GM20000 (cell line): ENCODE data around the gene CSGALNACT2.
"Not testable (repeated sequence)": the region's sequence is repeated elsewhere in the genome, so short reads cannot be mapped to it uniquely, and the experiment has no call there.

Experiments used
- DNase-seq: peaks from one replicate; pipeline ENCODE4 v3.0.0; 2012; ENCODE audit warnings: low spot score
- CTCF ChIP-seq: IDR thresholded peaks from 2 replicates; pipeline ENCODE4 v1.5.1; 2012; ENCODE audit warnings: mild to moderate bottlenecking, control low read depth; ENCODE audit errors: extremely low read depth, missing control alignments

CSGALNACT2 gene

GRCh38 chr10:43216931-43217562, 78.8 kb downstream of the CSGALNACT2 start:
- TF ChIP-seq CTCF = no peak
- no peak for DNase-seq

GRCh38 chr10:43217563-43218205, 79.4 kb downstream of the CSGALNACT2 start:
- no peak for DNase-seq
- TF ChIP-seq CTCF = no peak

- DNase-seq = no peak
Measured at GRCh38 chr10:43218206-43218950, 80.1 kb downstream of the CSGALNACT2 start.

GRCh38 chr10:43218951-43219837, 80.9 kb downstream of the CSGALNACT2 start:
- DNase-seq = no peak
- no peak for TF ChIP-seq CTCF

More at GRCh38 chr10:43218206-43218950, 80.1 kb downstream of the CSGALNACT2 start:
- TF ChIP-seq CTCF = no peak

GRCh38 chr10:43219848-43220247, 81.6 kb downstream of the CSGALNACT2 start:
- DNase-seq = no peak
- TF ChIP-seq CTCF = no peak

- DNase-seq = not testable (repeated sequence)
Measured at GRCh38 chr10:43220251-43220650, 82.0 kb downstream of the CSGALNACT2 start.

- no peak for DNase-seq
- no peak for TF ChIP-seq CTCF
Measured at GRCh38 chr10:43220657-43221418, 82.6 kb downstream of the CSGALNACT2 start.
